ENCODE data around the gene TEKT1.

GRCh38 chr17:6800422-6801027 lies 31.0 kb downstream of the TEKT1 start:
- no peak for TF ChIP-seq POLR2A (IDR thresholded peaks at IDR 0.05)
- TF ChIP-seq CTCF (IDR thresholded peaks at IDR 0.05): no peak
- TF ChIP-seq EP300 (IDR thresholded peaks at IDR 0.05): no peak
- no peak for TF ChIP-seq POLR2AphosphoS5 (IDR thresholded peaks at IDR 0.05)
